ENCODE data around the gene ERF. TPM values are rescaled to one million over a fixed set of nuclear protein-coding genes. Genes with fewer than 3 reads are reported as not detected.

The ERF gene
- total RNA-seq, 1 experiment from 2014 or later, result 96.1 TPM

- Histone ChIP-seq H3K27me3 (ENCODE audit: insufficient read depth, low read length) (no peaks in the 10 kb centered on the region), H2AFZ (ENCODE audit: low read depth, low read length, poor library complexity, severe bottlenecking) (no peak overlapping the region), H3K4me3 (replicated peaks in 1 of 2; ENCODE audit: low read depth in 1 of 2, low read length in 2 of 2) (no peak overlapping the region), H3K79me2 (ENCODE audit: insufficient read depth, low read length) (peaks cover under 1% of the 10 kb centered on the region; the same call in 1 of the 2 replicates), H3K4me1 (ENCODE audit: control insufficient read depth in 1 of 2, insufficient read depth in 2 of 2, low read length in 2 of 2) (peaks cover 23 to 37% of the 10 kb centered on the region in 2 experiments), H3K36me3 (ENCODE audit: control insufficient read depth in 1 of 2, insufficient read depth in 2 of 2, low read length in 2 of 2) (peaks cover 3 to 5% of the 10 kb centered on the region in 2 experiments; a peak in 2 of 4 replicates), H3K9me3 (ENCODE audit: control insufficient read depth in 1 of 2, insufficient read depth in 1 of 2, low read depth in 1 of 2, low read length in 2 of 2) (no peaks in the 10 kb centered on the region), H4K20me1 (ENCODE audit: insufficient read depth) (no peaks in the 10 kb centered on the region), H3K9me2 (ENCODE audit: insufficient read depth) (no peaks in the 10 kb centered on the region), H3K9ac (ENCODE audit: low read length) (no peak overlapping the region), H3K4me2 (ENCODE audit: low read length) (no peak overlapping the region), H3K27ac (ENCODE audit: low read depth, low read length) (no peak overlapping the region)
- intact Hi-C loops (cut with micrococcal nuclease), result no loop called here
- CTCF ChIA-PET, result interaction anchor here (2.1 kb wide), 1 partner anchor 30 kb away, joined by 8 read pairs; no protein-coding TSS in a partner anchor
- no TSS peak for BruUV-seq (replicated peaks)
- no peak for TF ChIP-seq SP1 (IDR thresholded peaks at IDR 0.05; ENCODE audit: low read depth)
- TF ChIP-seq FOSL1 (IDR thresholded peaks at IDR 0.05; ENCODE audit: low read depth), result no peak
- no peak for TF ChIP-seq YY1 (IDR thresholded peaks at IDR 0.05; ENCODE audit: extremely low read depth, insufficient replicate concordance, low read depth, low read length)
- TF ChIP-seq SRF (IDR thresholded peaks at IDR 0.05; ENCODE audit: low read depth), result no peak
- no peak for TF ChIP-seq EGR1 (IDR thresholded peaks at IDR 0.05; ENCODE audit: low read depth)
- TF ChIP-seq TCF7L2 (IDR thresholded peaks at IDR 0.05; ENCODE audit: borderline replicate concordance, extremely low read depth, insufficient read depth, insufficient read length), result no peak
- no peak for ATAC-seq
- RAD21 ChIA-PET (ENCODE audit: low non-redundant PET in 1 of 2, low total read pairs in 2 of 2, uncharacterized antibody in 2 of 2, unreplicated experiment in 2 of 2), result no interaction called here
- POLR2A ChIA-PET, result no interaction called here
- no peak for DNase-seq (ENCODE audit: low read depth, low spot score)
These were observed 21.4 kb upstream of the ERF start for GRCh38 chr19:42276284-42276683.

- CTCF ChIA-PET, result no interaction called here
- Histone ChIP-seq H3K9me2 (ENCODE audit: insufficient read depth) (no peaks in the 10 kb centered on the region), H3K4me2 (ENCODE audit: low read length) (no peak overlapping the region), H3K9ac (ENCODE audit: low read length) (no peak overlapping the region), H3K4me3 (replicated peaks in 1 of 2; ENCODE audit: low read depth in 1 of 2, low read length in 2 of 2) (no peak overlapping the region), H3K27ac (ENCODE audit: low read depth, low read length) (no peak overlapping the region), H3K79me2 (ENCODE audit: insufficient read depth, low read length) (peaks cover 6% of the 10 kb centered on the region), H3K4me1 (ENCODE audit: control insufficient read depth in 1 of 2, insufficient read depth in 2 of 2, low read length in 2 of 2) (peaks cover 28 to 38% of the 10 kb centered on the region in 2 experiments), H3K27me3 (ENCODE audit: insufficient read depth, low read length) (no peaks in the 10 kb centered on the region), H3K9me3 (ENCODE audit: control insufficient read depth in 1 of 2, insufficient read depth in 1 of 2, low read depth in 1 of 2, low read length in 2 of 2) (no peaks in the 10 kb centered on the region), H2AFZ (ENCODE audit: low read depth, low read length, poor library complexity, severe bottlenecking) (no peak overlapping the region), H3K36me3 (ENCODE audit: control insufficient read depth in 1 of 2, insufficient read depth in 2 of 2, low read length in 2 of 2) (peaks cover 3 to 5% of the 10 kb centered on the region in 2 experiments; a peak in 2 of 4 replicates), H4K20me1 (ENCODE audit: insufficient read depth) (no peaks in the 10 kb centered on the region)
- RAD21 ChIA-PET (ENCODE audit: low non-redundant PET in 1 of 2, low total read pairs in 2 of 2, uncharacterized antibody in 2 of 2, unreplicated experiment in 2 of 2), result no interaction called here
- no peak for ATAC-seq
- intact Hi-C loops (cut with micrococcal nuclease), result no loop called here
- no peak for DNase-seq (ENCODE audit: low read depth, low spot score)
- POLR2A ChIA-PET, result interaction anchor here (1.1 kb wide), 1 partner anchor 17 kb away, joined by 3 read pairs; no protein-coding TSS in a partner anchor
- BruUV-seq (replicated peaks), result no TSS peak
- TF ChIP-seq, protein P1, sequence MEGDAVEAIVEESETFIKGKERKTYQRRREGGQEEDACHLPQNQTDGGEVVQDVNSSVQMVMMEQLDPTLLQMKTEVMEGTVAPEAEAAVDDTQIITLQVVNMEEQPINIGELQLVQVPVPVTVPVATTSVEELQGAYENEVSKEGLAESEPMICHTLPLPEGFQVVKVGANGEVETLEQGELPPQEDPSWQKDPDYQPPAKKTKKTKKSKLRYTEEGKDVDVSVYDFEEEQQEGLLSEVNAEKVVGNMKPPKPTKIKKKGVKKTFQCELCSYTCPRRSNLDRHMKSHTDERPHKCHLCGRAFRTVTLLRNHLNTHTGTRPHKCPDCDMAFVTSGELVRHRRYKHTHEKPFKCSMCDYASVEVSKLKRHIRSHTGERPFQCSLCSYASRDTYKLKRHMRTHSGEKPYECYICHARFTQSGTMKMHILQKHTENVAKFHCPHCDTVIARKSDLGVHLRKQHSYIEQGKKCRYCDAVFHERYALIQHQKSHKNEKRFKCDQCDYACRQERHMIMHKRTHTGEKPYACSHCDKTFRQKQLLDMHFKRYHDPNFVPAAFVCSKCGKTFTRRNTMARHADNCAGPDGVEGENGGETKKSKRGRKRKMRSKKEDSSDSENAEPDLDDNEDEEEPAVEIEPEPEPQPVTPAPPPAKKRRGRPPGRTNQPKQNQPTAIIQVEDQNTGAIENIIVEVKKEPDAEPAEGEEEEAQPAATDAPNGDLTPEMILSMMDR (IDR thresholded peaks at IDR 0.05 in 2 of 3, conservative IDR thresholded peaks at IDR 0.05 in 1 of 3; ENCODE audit: borderline replicate concordance in 1 of 3, insufficient read depth in 1 of 3, low read depth in 2 of 3, low read length in 2 of 3), result no peak
- TF ChIP-seq REST (IDR thresholded peaks at IDR 0.05; ENCODE audit: low read depth) (no peak), TCF7L2 (IDR thresholded peaks at IDR 0.05; ENCODE audit: borderline replicate concordance, extremely low read depth, insufficient read depth, insufficient read length) (no peak), ZNF274 (IDR thresholded peaks at IDR 0.05; ENCODE audit: low read depth, low read length) (no peak), ZBTB33 (IDR thresholded peaks at IDR 0.05; ENCODE audit: extremely low read depth, insufficient replicate concordance, low read length) (no peak), SRF (IDR thresholded peaks at IDR 0.05; ENCODE audit: low read depth) (no peak), EZH2 (IDR thresholded peaks at IDR 0.05) (no peak), RAD21 (IDR thresholded peaks at IDR 0.05; ENCODE audit: low read depth) (no peak)
These were observed 20.6 kb upstream of the ERF start for GRCh38 chr19:42275517-42275916.
